Mesodermal cell (in vitro differentiated cells): Measurements from ENCODE around the gene MAPKBP1.

Source experiments
- H3K27ac ChIP-seq: 2 replicates; pipeline ENCODE4 v1.7.0; 2013; ENCODE audit warnings: mild to moderate bottlenecking, low read depth, low read length, moderate library complexity; ENCODE audit not compliant: severe bottlenecking
- H3K36me3 ChIP-seq: 2 replicates; pipeline ENCODE4 v1.7.1; 2013; ENCODE audit warnings: mild to moderate bottlenecking, low read length, moderate library complexity; ENCODE audit not compliant: control insufficient read depth, insufficient read depth
- H3K4me1 ChIP-seq: one replicate; pipeline ENCODE4 v1.7.1; 2013; ENCODE audit warnings: mild to moderate bottlenecking, low read length; ENCODE audit not compliant: insufficient read depth, control insufficient read depth, poor library complexity, severe bottlenecking
- H3K4me3 ChIP-seq: 2 replicates; pipeline ENCODE4 v1.7.0; 2013; ENCODE audit warnings: low read length, control low read depth, mild to moderate bottlenecking; ENCODE audit not compliant: insufficient read depth, poor library complexity, severe bottlenecking; ENCODE audit errors: extremely low read depth
- H3K9me3 ChIP-seq: 2 replicates; pipeline ENCODE4 v1.7.1; 2013; ENCODE audit warnings: mild to moderate bottlenecking, low read length, moderate library complexity; ENCODE audit not compliant: control insufficient read depth
- WGBS, 2 experiments: methylation state at CpG; one replicate each; pipeline ENCODE4 v1.1.5; 2013; ENCODE audit warnings: missing lambda C conversion rate in 2 of 2; ENCODE audit not compliant: insufficient coverage in 2 of 2; 5-methylcytosine and 5-hydroxymethylcytosine counted together

MAPKBP1 gene

GRCh38 chr15:41772720-41773331 lies 1.5 kb upstream of the MAPKBP1 start:
- H3K4me1 ChIP-seq = peaks cover 22% of the 10 kb centered on the region
- no peaks in the 10 kb centered on the region for H3K9me3 ChIP-seq
- H3K36me3 ChIP-seq = peaks cover 31% of the 10 kb centered on the region
- 90% methylated on average over 7 of the region's 8 CpGs for WGBS, 2 experiments
- no peak overlapping the region for H3K27ac ChIP-seq
- H3K4me3 ChIP-seq = peak overlapping the region; percentile 67

- H3K27ac ChIP-seq = peak overlapping the region; percentile 85
- peaks cover 26% of the 10 kb centered on the region for H3K36me3 ChIP-seq
- WGBS, 2 experiments = 83% methylated on average over 1 of the region's 5 CpGs; no CpG with 5 or more reads in 1 of the 2 experiments
- no peaks in the 10 kb centered on the region for H3K9me3 ChIP-seq
- peak overlapping the region; percentile 67 for H3K4me3 ChIP-seq
- peaks cover 25% of the 10 kb centered on the region for H3K4me1 ChIP-seq
Measured at GRCh38 chr15:41773332-41773728, 954 bp upstream of the MAPKBP1 start.

- 26 to 30% methylated on average over 7 of the region's 7 CpGs for WGBS, 2 experiments
- H3K4me1 ChIP-seq = peaks cover 29% of the 10 kb centered on the region
- H3K36me3 ChIP-seq = peaks cover 23% of the 10 kb centered on the region
- H3K4me3 ChIP-seq = peak overlapping the region; percentile 67
- H3K27ac ChIP-seq = peak overlapping the region; percentile 85
- H3K9me3 ChIP-seq = no peaks in the 10 kb centered on the region
Measured at GRCh38 chr15:41773729-41774061, 589 bp upstream of the MAPKBP1 start.

- 32 to 45% methylated on average over 11 to 15 of the region's 19 CpGs for WGBS, 2 experiments
- no peaks in the 10 kb centered on the region for H3K9me3 ChIP-seq
Measured at GRCh38 chr15:41774882-41775417, 666 bp downstream of the MAPKBP1 start.

GRCh38 chr15:41775651-41776050 lies 1.4 kb downstream of the MAPKBP1 start:
- whole genome bisulfite sequencing, 2 experiments = 60 to 61% methylated on average over 2 of the region's 2 CpGs
- H3K36me3 ChIP-seq = peaks cover 6% of the 10 kb centered on the region
- no peaks in the 10 kb centered on the region for H3K9me3 ChIP-seq
- H3K27ac ChIP-seq = no peak overlapping the region
- H3K4me3 ChIP-seq = peak overlapping the region; percentile 67
- peaks cover 42% of the 10 kb centered on the region for H3K4me1 ChIP-seq

More at GRCh38 chr15:41774882-41775417, 666 bp downstream of the MAPKBP1 start:
- Histone ChIP-seq H3K4me1 (peaks cover 35% of the 10 kb centered on the region), H3K4me3 (peak overlapping the region; percentile 67), H3K36me3 (peaks cover 11% of the 10 kb centered on the region), H3K27ac (peak overlapping the region; percentile 85)

GRCh38 chr15:41777421-41777973 lies 3.2 kb downstream of the MAPKBP1 start:
- H3K36me3 ChIP-seq = no peaks in the 10 kb centered on the region
- H3K4me3 ChIP-seq = no peak overlapping the region
- no peaks in the 10 kb centered on the region for H3K9me3 ChIP-seq
- peaks cover 43% of the 10 kb centered on the region for H3K4me1 ChIP-seq
- H3K27ac ChIP-seq = no peak overlapping the region
- WGBS, 2 experiments = 83% methylated on average over 1 of the region's 1 CpG; no CpG with 5 or more reads in 1 of the 2 experiments

GRCh38 chr15:41778521-41778920 lies 4.2 kb downstream of the MAPKBP1 start:
- Histone ChIP-seq H3K4me1 (peaks cover 41% of the 10 kb centered on the region), H3K27ac (no peak overlapping the region), H3K36me3 (no peaks in the 10 kb centered on the region), H3K9me3 (no peaks in the 10 kb centered on the region), H3K4me3 (no peak overlapping the region)
- WGBS, 2 experiments = 100% methylated on average over 1 of the region's 1 CpG; no CpG with 5 or more reads in 1 of the 2 experiments

GRCh38 chr15:41779662-41780157 lies 5.4 kb downstream of the MAPKBP1 start:
- Histone ChIP-seq H3K4me3 (no peak overlapping the region), H3K36me3 (no peaks in the 10 kb centered on the region), H3K27ac (peak overlapping the region; percentile 57), H3K4me1 (peaks cover 40% of the 10 kb centered on the region), H3K9me3 (no peaks in the 10 kb centered on the region)
- WGBS, 2 experiments = 85 to 100% methylated on average over 2 to 4 of the region's 4 CpGs

GRCh38 chr15:41780266-41780665 lies 6.0 kb downstream of the MAPKBP1 start:
- Histone ChIP-seq H3K4me3 (no peak overlapping the region), H3K36me3 (no peaks in the 10 kb centered on the region), H3K9me3 (no peaks in the 10 kb centered on the region), H3K4me1 (peaks cover 38% of the 10 kb centered on the region), H3K27ac (peak overlapping the region; percentile 57)
- 63% methylated on average over 2 of the region's 2 CpGs; no CpG with 5 or more reads in 1 of the 2 experiments for WGBS, 2 experiments

- H3K4me1 ChIP-seq = peaks cover 33% of the 10 kb centered on the region
- H3K27ac ChIP-seq = peak overlapping the region; percentile 57
- no peaks in the 10 kb centered on the region for H3K36me3 ChIP-seq
- no CpG with 5 or more reads among the region's 1 CpG for WGBS, 2 experiments
- H3K4me3 ChIP-seq = no peak overlapping the region
- no peaks in the 10 kb centered on the region for H3K9me3 ChIP-seq
Measured at GRCh38 chr15:41780727-41781126, 6.4 kb downstream of the MAPKBP1 start.
